ENCODE data around the gene INAFM2. TPM values are rescaled to one million over a fixed set of nuclear protein-coding genes. Genes with fewer than 3 reads are reported as not detected.
A peak's percentile ranks its signal among the peaks of the same experiment; 100 is the strongest.

INAFM2 gene
- total and polyA plus RNA-seq, 10 donors = 7.4 to 29.6 (median 18.7) TPM

- Histone ChIP-seq H3K9me3 (no peaks in the 10 kb centered on the region), H3K27ac (no peak overlapping the region), H3K36me3 (no peaks in the 10 kb centered on the region), H3K27me3 (replicated peaks in 1 of 7) (no peaks in the 10 kb centered on the region), H3K4me1 (peaks cover 12 to 50% (median 30%) of the 10 kb centered on the region in 6 donors), H3K4me3 (no peak overlapping the region)
- no peak for DNase-seq
- intact Hi-C loops (cut with DNase I; ENCODE audit: low total_unique reads) = loop anchor here (10.0 kb wide), 1 partner anchor 45 kb away; no protein-coding TSS in a partner anchor
- WGBS, 5 donors = 87 to 96% (median 89%) methylated on average over 4 to 13 of the region's 13 CpGs
- TF ChIP-seq POLR2AphosphoS5 (IDR thresholded peaks at IDR 0.05) = no peak
- TF ChIP-seq CTCF (IDR thresholded peaks at IDR 0.05 in 8 of 11, conservative IDR thresholded peaks at IDR 0.05 in 3 of 11) = no peak
- no peak for TF ChIP-seq POLR2A (IDR thresholded peaks at IDR 0.05)
Observed at GRCh38 chr15:40369971-40370370, 46.5 kb downstream of the INAFM2 start.

GRCh38 chr15:40372981-40373380 is 49.5 kb downstream of the INAFM2 start:
- Histone ChIP-seq H3K4me1 (peaks cover 0 to 29% (median 17%) of the 10 kb centered on the region in 6 donors), H3K36me3 (no peaks in the 10 kb centered on the region), H3K4me3 (no peak overlapping the region), H3K27me3 (replicated peaks in 1 of 7) (no peaks in the 10 kb centered on the region), H3K9me3 (no peaks in the 10 kb centered on the region), H3K27ac (peak overlapping the region in 6 of 8 donors; percentile 31 to 61 (median 54))
- 25 to 64% (median 47%) methylated on average over 2 of the region's 2 CpGs for WGBS, 5 donors
- TF ChIP-seq CTCF (IDR thresholded peaks at IDR 0.05 in 8 of 11, conservative IDR thresholded peaks at IDR 0.05 in 3 of 11) = no peak
- no peak for TF ChIP-seq POLR2AphosphoS5 (IDR thresholded peaks at IDR 0.05)
- no peak for TF ChIP-seq POLR2A (IDR thresholded peaks at IDR 0.05)
- DNase-seq = no peak
- intact Hi-C loops (cut with DNase I; ENCODE audit: low total_unique reads) = no loop called here

Other genes with a start within 250 kb of the INAFM2 start
- 10 to 100 TPM; 16.9 to 77.9 (median 36.1) TPM for gene BMF, start 214.8 kb upstream of the INAFM2 start, total RNA-seq
- gene BMF, start 214.8 kb upstream of the INAFM2 start, polyA plus RNA-seq = 10 to 100 TPM; 25.5 to 33.1 (median 27.7) TPM
- gene BUB1B, start 162.6 kb upstream of the INAFM2 start, total RNA-seq = 10 to 100 TPM in 3 of 7 donors, 1 to 10 TPM in 4; 3.0 to 11.8 (median 8.5) TPM
- 1 to 10 TPM; 1.2 to 4.7 (median 2.3) TPM for gene BUB1B, start 162.6 kb upstream of the INAFM2 start, polyA plus RNA-seq
- 1 to 10 TPM; 1.5 to 5.4 (median 2.0) TPM for gene PAK6, start 84.6 kb upstream of the INAFM2 start, total RNA-seq
- gene PAK6, start 84.6 kb upstream of the INAFM2 start, polyA plus RNA-seq = under 1 TPM; 0.24 to 0.46 (median 0.38) TPM
- not detected for gene ANKRD63, start 40.6 kb upstream of the INAFM2 start, total RNA-seq
- not detected for gene ANKRD63, start 40.6 kb upstream of the INAFM2 start, polyA plus RNA-seq
- 100 to 1,000 TPM; 175 to 247 (median 189) TPM for gene PLCB2, start 15.8 kb upstream of the INAFM2 start, total RNA-seq
- gene PLCB2, start 15.8 kb upstream of the INAFM2 start, polyA plus RNA-seq = 100 to 1,000 TPM in 2 of 3 donors, 10 to 100 TPM in 1; 63.8 to 190 (median 168) TPM
- gene CCDC9B, start 17.2 kb downstream of the INAFM2 start, total RNA-seq = 10 to 100 TPM in 3 of 7 donors, 1 to 10 TPM in 4; 3.5 to 19.4 (median 9.4) TPM
- 1 to 10 TPM; 2.2 to 8.0 (median 3.1) TPM for gene CCDC9B, start 17.2 kb downstream of the INAFM2 start, polyA plus RNA-seq
- not detected for gene PHGR1, start 27.3 kb downstream of the INAFM2 start, total RNA-seq
- gene PHGR1, start 27.3 kb downstream of the INAFM2 start, polyA plus RNA-seq = 1 to 10 TPM in 1 of 3 donors, under 1 TPM in 1, not detected in 1; 0.67 to 4.9 TPM
- gene DISP2, start 34.5 kb downstream of the INAFM2 start, total RNA-seq = 1 to 10 TPM in 2 of 7 donors, under 1 TPM in 4, not detected in 1; 0.05 to 3.0 (median 0.45) TPM
- under 1 TPM; 0.47 to 0.63 (median 0.54) TPM for gene DISP2, start 34.5 kb downstream of the INAFM2 start, polyA plus RNA-seq
- gene KNSTRN, start 59.0 kb downstream of the INAFM2 start, total RNA-seq = 10 to 100 TPM in 4 of 7 donors, 1 to 10 TPM in 3; 8.3 to 16.8 (median 11.5) TPM
- 10 to 100 TPM in 1 of 3 donors, 1 to 10 TPM in 2; 6.0 to 10.3 (median 9.0) TPM for gene KNSTRN, start 59.0 kb downstream of the INAFM2 start, polyA plus RNA-seq
- gene IVD, start 82.1 kb downstream of the INAFM2 start, total RNA-seq = 10 to 100 TPM; 39.6 to 93.9 (median 61.6) TPM
- gene IVD, start 82.1 kb downstream of the INAFM2 start, polyA plus RNA-seq = 10 to 100 TPM; 25.1 to 44.4 (median 35.1) TPM
- 10 to 100 TPM; 13.5 to 27.0 (median 22.2) TPM for gene BAHD1, start 117.3 kb downstream of the INAFM2 start, total RNA-seq
- gene BAHD1, start 117.3 kb downstream of the INAFM2 start, polyA plus RNA-seq = 10 to 100 TPM in 1 of 3 donors, 1 to 10 TPM in 2; 7.4 to 14.2 (median 8.7) TPM
- gene CHST14, start 147.3 kb downstream of the INAFM2 start, total RNA-seq = 10 to 100 TPM; 12.0 to 18.5 (median 15.3) TPM
- gene CHST14, start 147.3 kb downstream of the INAFM2 start, polyA plus RNA-seq = 10 to 100 TPM in 1 of 3 donors, 1 to 10 TPM in 2; 7.1 to 10.6 (median 9.0) TPM
- 10 to 100 TPM; 38.9 to 64.1 (median 46.4) TPM for gene CCDC32, start 241.3 kb downstream of the INAFM2 start, total RNA-seq
- 10 to 100 TPM; 27.3 to 42.5 (median 33.6) TPM for gene CCDC32, start 241.3 kb downstream of the INAFM2 start, polyA plus RNA-seq
- gene RPUSD2, start 245.6 kb downstream of the INAFM2 start, total RNA-seq = 10 to 100 TPM in 1 of 7 donors, 1 to 10 TPM in 6; 7.1 to 11.0 (median 8.3) TPM
- gene RPUSD2, start 245.6 kb downstream of the INAFM2 start, polyA plus RNA-seq = 10 to 100 TPM; 11.2 to 12.3 (median 12.2) TPM